GM21515 (cell line): ENCODE results near the gene SLC6A17.

ENCODE experiments used
- ATAC-seq: cut with Tn5 transposase; IDR thresholded peaks from one replicate; pipeline ENCODE4 v1.9.1; 2021; ENCODE audit not compliant: unreplicated experiment

The SLC6A17 gene

DNA sequence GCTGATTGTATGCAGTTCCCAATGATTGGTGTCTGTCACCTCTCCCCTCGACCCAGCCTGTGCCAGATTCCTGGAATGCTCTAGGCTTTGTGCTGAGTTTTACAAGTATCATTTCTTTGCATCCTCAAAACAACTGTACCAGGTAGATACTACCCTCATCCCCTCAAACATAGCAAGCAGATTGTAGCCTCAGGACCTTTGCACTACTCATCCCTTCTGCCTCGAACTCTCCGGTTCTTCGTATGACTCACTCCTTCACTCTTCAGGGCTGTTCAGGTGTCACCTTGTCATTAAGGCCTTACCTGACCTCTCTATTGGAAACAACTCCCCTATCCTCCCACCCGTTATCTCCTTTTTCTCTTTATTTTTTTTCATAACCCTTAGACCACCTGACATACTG, 67.8 kb downstream of the SLC6A17 start:
- ATAC-seq, result no peak

DNA sequence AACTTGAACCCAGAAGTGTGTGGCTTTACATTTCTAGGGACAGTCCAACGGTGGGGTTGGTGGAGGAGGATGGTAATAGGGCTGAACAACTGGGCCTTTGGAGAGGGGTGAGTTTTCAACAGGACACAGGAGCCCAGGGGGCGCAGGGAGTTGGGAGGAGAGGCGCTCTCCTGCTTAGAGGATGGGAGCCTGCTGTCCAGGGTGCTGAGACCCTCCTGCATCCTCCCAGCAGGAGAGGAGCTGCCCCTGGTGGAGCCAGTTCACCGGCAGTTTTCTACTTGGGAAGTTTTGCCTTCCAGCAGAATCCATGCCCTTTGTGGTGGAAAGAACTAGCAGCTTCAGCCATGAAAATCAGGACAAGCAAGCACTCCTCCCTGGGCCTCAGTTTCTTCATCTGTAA, 68.4 kb downstream of the SLC6A17 start:
- ATAC-seq, result no peak

DNA sequence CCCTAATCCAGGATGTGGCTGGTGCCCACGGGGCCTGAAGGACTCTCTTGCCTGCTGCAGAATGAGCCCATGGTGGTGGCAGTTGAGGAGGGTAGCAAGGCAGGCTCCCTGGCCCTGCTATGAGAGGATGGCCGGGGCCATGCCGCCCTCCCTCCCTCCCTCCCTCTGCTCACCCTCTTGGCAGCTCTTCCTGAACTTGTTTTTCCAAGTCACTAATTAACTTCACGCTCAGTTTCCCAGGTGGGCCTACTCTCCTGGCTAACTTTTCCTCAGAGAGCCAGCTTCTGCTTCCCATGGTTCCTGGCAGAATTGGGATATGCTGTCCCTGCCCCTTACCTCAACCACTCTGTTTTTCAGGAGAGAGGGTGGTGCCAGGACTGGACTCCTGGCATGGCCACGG, 70.0 kb downstream of the SLC6A17 start:
- no peak for ATAC-seq

DNA sequence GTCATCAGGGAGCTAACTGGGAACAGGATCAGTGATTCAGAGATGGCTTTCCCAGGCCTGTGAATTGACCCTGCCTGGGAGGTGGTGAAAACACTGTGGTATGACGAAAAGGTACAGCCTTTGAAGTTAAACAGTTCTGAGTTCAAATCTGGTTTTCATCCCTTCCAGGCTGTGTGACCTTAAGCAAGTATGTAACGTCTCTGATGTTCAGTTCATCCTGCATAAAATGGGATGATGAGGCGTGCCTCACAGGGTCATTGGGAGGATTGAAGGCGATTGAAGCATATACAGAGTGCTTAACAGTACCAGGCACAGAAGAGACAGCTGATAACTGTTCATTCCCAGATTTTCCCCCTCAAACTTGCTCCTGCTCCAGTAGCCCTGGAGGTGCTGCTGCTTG, 70.8 kb downstream of the SLC6A17 start:
- ATAC-seq, result no peak

DNA sequence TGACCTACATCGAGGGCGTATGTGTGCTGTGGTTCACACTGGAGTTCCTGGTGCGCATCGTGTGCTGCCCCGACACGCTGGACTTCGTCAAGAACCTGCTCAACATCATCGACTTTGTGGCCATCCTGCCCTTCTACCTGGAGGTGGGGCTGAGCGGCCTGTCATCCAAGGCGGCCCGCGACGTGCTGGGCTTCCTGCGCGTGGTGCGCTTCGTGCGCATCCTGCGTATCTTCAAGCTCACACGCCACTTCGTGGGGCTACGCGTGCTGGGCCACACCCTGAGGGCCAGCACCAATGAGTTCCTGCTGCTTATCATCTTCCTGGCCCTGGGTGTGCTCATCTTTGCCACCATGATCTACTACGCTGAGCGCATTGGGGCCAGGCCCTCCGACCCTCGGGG, 72.8 kb downstream of the SLC6A17 start:
- ATAC-seq, result no peak

DNA sequence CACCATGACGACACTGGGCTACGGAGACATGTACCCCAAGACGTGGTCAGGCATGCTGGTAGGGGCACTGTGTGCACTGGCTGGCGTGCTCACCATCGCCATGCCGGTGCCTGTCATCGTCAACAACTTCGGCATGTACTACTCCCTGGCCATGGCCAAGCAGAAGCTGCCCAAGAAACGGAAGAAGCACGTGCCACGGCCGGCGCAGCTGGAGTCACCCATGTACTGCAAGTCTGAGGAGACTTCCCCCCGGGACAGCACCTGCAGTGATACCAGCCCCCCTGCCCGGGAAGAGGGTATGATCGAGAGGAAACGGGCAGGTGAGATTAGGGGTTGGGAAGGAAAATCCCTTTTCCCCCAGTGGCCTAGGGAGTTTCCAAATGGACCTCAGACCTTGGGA, 73.3 kb downstream of the SLC6A17 start:
- ATAC-seq, result no peak

DNA sequence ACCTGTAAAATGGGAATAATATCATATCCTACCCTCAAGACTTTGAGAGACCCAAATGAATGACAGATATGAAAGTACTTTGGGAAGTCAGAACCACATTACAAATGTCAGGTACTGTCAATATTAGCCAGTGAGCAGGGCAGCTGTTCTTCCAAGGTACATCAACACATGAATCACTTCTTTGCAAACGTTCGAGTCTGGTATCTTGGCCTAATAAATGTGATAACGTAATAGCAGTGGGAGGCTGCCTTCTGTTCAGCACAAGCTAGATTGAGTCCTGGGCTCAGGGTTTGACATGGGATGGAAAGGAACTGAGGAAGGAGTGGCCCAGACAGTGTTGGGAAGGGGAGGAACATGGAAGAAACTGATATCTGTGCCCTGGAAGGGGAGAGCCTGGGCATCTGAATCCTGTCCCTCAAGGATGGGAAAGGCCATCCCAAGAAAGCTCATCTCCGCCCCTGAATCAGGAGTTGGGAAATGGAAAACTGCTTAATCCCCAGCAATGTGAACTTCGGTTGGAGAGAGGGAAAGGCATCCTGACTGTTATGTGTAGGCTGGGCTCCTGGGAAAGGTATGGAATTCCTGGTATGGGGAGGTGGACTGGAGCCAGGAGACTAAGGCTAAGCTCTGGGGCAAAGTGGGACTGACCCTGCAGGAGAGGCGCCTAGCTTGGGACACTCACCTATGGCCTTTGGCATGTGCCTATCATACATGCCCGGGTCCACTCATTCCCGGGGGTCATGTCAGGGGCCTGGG, 74.1 kb downstream of the SLC6A17 start:
- ATAC-seq, result no peak

DNA sequence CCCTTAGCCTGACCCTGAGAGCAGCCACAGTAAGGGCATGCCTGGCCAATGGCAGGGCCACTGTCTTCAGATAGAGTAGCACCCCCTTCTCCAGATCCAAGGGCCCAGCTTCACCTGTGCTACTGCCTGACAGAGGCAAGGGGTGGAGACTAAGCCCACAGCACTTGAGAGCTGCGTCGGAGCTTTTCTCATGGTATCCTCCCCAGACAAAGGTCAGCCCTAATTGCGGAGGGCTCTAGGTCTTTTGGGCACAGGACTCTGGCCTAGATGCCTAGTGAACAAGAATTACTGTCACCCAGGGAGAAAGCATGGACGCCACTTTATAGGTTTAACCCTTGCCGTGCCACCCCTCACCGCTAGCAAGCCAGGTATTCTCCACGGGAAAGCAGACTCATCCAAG, 74.9 kb downstream of the SLC6A17 start:
- ATAC-seq, result no peak

DNA sequence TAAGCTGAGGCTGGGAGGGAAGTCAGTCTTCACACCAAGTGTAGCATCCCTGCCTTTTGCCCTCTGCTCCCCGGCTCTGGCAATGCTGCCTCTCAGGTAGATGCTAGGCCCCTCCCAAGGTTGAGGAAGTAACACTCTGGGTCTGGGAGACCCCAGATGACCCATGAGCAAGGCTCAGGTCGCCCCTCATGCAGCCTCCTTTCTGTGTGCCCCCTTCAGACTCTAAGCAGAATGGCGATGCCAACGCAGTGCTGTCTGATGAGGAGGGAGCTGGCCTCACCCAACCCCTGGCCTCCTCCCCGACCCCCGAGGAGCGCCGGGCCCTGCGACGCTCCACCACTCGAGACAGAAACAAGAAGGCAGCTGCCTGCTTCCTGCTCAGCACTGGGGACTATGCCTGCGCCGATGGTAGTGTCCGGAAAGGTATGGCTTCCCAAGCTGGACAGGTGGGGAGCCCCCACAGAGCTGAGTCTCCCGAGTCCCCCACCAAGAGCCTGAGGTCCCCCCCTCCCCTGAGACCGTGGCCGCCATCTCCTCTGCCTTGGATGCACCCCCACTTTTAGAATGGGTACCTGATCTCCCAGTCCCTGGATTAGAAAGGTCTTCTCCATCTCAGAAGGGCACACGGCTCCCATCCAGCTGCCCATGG, 75.6 kb downstream of the SLC6A17 start:
- ATAC-seq, result no peak

DNA sequence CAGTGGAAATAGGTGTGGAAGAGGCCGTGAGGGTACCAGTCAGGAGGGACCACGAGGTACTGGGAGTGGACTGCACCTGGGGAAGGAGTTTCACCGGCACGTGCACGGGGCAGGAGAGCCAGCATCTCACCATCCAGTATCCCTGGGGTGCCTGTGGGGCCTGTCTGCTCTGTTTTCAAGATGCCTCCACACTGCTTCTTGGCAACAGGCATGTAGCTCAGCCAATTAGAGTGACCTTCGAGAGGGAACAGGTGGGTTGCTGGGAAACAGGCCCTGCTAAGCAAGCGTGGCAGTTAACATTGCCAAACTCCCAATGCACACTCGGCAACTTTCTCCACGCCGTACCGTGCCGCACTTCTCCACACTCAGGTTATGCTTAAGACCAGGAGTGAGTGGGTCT, 77.5 kb downstream of the SLC6A17 start:
- no peak for ATAC-seq

DNA sequence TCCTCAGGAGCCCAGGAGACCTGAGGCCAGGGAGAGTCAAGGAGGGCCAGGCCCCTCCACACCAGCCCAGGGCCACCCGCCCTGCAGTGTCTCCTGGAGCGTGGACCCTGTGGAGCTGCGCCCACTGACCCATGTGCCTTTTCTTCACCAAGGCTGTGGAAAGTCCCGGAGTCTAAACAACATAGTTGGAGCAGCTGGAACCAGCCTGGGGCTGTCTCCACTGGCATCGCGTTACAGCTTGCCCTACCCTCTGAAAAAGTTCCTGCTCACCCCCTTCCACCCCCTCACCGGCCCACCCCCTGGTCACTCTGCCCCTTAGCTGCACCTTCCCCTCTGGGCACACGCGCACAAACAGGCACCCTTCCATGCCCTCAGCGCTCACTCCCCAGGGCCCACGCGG, 78.1 kb downstream of the SLC6A17 start:
- ATAC-seq, result no peak

DNA sequence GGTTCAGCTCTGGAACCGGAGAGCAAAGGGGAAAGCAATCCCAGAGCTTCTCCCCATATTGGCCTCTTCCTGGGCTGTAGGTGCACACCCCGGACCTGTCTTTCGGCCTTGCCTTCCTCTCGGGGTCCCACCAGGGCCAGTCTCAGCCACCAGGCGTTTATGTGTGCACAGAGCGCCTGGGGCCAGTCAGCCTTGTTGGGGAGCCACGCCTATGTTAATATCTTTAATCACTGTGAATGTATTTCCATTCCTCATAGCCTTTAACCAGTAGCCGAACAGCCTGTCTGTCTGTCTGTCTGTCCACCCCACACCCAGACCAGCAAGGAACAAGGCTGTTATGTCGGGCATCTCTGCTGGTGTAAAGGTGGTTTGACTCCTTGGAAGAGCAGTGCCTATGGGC, 78.6 kb downstream of the SLC6A17 start:
- no peak for ATAC-seq

DNA sequence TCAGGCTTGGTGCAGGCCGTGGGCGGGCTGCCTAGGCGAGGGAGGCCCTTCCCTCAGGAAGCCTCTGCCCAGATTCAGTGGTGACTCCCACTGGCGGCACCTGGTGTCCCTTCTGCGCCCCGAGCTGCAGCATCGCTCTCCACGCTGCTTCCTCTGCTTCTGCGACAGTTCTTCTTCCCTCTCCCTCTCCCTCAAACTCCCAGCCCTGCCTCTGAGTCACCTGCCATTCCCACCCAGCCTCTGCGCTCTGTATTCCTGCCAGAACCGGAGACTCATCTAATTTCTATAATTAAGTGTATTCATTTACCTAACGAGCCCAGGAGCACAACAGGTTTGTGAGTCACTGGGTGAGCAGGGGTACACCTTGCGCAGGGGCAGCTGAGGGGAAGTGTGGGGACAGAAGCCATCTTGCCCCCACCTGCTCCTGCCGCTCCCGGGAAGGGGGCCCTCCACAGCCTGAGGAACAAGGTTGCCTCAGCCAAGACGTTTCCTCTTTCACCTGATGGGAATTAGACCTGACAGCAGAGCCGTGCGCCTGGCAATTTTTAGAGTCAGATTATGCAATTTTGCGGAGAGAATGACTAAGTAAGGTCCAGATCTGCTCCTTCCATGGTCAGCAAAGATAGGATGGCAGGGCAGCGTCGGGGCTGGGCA, 79.2 kb downstream of the SLC6A17 start:
- no peak for ATAC-seq

DNA sequence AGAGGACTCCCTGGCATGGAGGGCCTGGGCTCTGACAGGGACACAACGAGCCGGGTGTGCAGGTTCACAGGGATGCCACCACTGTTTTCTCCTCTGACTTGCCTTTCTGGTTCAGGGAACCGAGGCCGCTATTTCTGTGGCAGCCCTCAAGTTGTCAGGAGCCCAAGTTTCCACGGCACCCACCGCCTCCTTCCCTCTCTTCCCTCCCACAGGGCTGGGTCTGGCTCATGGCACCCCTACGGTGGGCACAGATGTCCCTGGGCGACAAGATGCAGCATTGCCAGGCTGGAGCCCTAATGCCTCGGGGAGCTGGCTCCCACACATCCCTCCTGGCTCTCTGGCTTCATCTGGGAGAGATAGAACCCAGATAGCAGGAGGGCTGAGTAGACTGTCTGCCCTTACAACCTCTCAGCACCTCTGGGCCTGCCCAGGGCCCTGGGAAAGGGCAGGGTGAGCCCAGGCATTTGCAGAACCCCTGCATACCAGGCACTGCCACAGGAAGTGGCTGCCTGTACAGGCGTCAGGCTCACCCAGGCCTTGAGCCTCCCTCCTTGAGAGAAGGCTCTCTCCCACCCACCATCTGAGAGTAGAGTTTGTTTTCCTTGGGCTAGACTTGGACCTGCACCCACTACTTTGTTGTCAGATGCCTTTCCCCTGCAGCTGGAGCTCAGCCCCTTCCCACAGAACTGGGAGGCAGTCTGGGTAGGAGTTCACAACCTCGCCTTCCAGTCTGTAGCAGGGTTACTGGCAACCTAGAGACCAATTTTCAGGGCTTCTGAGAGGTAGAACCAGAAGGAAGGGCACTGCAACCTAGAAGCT, 80.3 kb downstream of the SLC6A17 start:
- ATAC-seq, result no peak

DNA sequence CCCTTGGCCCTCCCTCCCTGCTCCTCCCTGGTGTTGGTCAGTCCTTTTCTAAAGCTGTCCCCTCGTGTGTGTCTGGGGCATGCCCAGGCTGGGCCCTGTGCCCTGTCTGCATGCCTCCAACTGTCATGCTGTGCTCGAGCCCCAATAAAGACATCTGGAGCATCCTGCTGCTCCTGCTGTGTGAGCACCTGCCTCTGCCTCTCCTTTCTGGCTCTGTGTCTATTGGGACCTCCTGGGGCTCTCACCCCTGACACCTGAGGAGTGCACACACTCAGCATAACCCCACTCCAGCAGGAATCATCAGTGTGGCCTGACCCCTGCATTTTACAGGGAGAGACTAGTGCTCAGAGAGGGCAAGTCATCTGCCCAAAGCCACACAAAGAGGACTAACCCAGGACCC, 83.6 kb downstream of the SLC6A17 start:
- ATAC-seq, result no peak

DNA sequence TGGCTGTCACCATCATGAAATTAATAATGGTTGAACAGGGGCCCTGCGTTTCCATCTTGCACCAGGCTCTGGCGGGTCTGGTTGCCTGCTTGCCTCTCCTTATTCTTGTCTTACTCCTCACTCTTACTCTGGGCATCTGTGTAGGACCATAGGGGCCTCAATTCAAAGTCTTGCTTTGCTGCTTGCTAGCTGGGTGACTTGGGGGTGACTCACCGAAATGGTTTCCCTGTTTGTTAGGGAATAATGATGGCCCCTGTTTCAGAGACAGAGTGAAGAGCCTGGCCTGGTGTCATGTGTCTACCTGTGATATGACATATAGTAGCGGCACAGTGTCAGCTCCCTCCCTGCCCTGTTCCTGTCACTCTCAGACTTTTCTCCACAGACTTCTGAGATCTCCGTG, 84.4 kb downstream of the SLC6A17 start:
- ATAC-seq, result no peak

DNA sequence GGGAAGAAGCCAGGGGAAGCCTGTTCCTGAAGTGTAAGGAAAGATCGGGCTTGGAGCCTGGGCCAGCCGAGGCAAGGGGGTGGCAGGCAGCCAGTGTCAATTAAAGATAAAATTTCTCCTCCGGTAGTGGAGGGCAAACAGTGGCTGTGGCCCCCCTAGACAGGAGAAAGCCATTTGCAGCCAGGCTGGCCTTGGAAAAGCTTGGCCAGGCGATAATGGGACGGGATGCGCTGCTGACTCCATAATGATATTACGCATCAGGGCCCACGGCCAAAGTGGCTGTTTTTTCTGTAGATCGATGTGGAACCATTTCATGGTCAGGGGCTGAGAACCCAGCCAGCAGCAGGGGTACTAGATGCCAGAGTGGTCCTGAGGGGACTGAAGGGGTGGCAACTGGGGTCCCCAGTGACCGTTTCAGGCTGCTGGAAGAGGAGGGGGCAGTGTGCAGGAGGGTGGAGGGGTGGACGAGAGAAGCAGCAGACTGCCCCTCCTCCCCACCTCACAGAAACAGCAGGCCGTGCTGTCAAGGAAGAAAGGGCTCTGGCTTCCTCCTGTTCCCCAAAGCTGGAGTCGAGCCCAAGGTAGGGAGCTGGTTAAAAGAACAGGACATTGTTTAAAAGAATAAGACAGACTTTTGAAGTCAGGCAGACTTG, 85.0 kb downstream of the SLC6A17 start:
- ATAC-seq, result no peak

DNA sequence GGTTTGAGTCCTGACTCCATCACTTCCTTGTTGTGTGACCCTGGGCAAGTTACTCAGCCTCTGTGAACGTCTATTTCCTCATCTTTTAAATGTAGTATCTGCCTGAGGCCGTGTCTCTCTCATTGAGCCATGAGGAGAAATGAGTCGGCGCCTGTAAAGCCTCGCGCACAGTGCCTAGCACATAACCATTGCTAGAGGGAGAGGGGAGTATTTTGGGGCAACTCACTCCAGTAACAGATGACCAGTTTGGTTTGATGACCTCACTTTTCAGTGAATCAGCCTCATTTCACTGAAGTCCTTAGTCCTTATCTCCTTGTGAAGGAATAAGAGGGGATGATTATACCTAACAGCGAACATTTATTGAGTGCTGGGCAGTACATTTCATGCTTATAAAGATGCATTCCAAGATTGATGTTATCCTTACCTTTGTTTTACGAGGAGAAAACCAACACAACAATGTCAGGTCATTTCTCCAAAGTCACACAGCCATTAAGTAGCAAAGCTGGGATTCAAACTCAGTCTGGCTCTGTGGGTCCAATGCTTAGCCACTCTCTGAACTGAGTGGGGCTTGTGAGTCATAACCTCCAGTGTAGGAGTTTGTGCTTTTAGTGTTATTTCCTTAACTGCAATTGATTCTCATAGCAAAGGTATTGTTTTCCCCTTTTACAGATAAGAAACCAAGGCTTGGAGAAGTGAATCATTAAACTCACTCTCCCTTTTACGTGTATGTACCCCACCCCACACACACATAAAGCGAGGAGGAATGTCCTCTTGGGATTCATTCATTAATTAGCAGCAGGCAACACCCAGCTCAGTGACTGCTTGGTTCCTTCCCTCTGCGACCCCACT, 85.8 kb downstream of the SLC6A17 start:
- no peak for ATAC-seq

DNA sequence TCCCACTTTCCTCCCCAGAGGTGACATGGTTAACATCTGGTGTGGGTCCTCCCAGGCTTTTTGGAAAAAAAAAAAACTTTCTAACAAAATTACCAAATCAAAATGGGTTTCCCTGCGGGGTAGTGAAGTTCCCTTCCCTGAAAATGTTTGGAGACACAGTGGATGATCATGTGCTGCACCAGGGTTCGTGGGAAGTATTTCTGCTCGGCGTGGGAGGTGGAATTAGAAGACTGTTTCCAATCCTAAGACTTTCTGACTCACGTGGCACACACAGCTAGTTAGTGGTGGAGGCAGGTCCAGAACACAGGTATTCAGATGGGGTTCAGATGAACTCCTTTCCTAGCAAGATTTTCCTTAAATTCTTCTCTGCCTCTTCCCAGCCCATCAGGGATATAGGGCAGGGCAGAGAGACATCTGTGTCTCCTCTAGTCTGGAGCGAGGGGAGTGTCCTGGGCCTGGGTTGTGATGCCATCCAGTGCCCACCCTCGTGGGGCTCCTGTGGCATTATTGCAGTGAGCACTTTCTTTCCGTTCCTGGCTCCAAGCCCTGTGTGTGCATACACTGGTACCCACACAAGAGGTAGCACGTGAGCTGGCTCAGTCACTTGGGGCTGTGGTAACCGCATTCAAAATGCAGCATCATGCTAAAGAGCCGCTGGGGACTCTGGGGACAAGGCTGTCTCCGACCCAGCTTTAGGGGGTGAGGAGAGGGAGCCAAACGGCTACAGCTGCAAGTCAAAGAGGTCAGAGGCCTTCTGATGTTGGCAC, 87.3 kb downstream of the SLC6A17 start:
- ATAC-seq, result no peak
